ENCODE results near the gene MBTPS1. TPM values are rescaled to one million over a fixed set of nuclear protein-coding genes. Genes with fewer than 3 reads are reported as not detected.

MBTPS1 gene
- total RNA-seq, 1 donor from 2014 or later: 63.4 TPM

DNA sequence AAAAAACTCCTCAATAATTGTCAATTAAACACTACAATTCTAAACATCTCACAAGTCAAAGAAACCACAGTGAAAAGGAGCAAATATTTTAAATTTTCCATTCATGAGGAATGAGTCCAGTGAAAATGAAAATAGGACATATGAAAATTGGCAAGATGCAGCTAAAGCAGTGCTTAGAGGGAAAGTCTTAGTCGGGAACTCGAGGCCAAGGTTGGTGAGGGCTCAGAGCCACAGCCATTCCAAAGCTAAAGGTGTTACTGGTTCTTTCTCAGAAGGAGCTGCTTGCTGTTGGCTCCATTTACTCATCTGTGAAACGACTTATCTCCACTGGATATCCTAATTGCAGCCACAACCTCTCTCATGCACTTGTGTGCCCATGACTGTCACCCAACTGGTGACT, 80.6 kb downstream of the MBTPS1 start:
- Histone ChIP-seq H3K4me3 (ENCODE audit: low read depth, low read length) (no peak overlapping the region), H3K36me3 (ENCODE audit: control insufficient read depth, insufficient read depth, low read length) (no peaks in the 10 kb centered on the region), H3K27me3 (ENCODE audit: control insufficient read depth, insufficient read depth, low read length) (peaks cover 2% of the 10 kb centered on the region)
- TF ChIP-seq, protein P1, sequence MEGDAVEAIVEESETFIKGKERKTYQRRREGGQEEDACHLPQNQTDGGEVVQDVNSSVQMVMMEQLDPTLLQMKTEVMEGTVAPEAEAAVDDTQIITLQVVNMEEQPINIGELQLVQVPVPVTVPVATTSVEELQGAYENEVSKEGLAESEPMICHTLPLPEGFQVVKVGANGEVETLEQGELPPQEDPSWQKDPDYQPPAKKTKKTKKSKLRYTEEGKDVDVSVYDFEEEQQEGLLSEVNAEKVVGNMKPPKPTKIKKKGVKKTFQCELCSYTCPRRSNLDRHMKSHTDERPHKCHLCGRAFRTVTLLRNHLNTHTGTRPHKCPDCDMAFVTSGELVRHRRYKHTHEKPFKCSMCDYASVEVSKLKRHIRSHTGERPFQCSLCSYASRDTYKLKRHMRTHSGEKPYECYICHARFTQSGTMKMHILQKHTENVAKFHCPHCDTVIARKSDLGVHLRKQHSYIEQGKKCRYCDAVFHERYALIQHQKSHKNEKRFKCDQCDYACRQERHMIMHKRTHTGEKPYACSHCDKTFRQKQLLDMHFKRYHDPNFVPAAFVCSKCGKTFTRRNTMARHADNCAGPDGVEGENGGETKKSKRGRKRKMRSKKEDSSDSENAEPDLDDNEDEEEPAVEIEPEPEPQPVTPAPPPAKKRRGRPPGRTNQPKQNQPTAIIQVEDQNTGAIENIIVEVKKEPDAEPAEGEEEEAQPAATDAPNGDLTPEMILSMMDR (IDR thresholded peaks at IDR 0.05; ENCODE audit: insufficient read depth, low read length, severe bottlenecking): no peak
- DNase-seq (ENCODE audit: low read depth): no peak
- peak; percentile 85 for FAIRE-seq

DNA sequence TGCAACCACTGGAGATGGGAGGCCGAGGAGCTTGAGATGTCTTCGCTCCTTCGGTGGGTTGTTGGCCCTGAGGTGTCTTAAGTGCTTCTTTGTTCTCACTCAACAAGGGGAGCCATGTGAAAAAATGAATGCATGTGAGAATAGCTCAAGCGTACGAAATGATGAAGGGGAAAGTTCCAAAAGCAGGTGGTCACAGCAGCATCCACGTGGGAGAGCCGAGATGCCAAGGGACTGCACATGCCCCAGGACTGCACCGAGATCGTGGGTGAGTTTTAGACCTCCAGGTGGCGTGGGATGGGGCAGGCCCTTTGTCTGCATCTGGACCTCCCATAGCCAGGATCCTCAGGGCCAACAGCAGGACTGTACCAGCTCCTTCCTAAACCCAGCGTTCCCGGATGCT, 82.2 kb downstream of the MBTPS1 start:
- Histone ChIP-seq H3K27me3 (ENCODE audit: control insufficient read depth, insufficient read depth, low read length) (peaks cover 4% of the 10 kb centered on the region), H3K4me3 (ENCODE audit: low read depth, low read length) (no peak overlapping the region), H3K36me3 (ENCODE audit: control insufficient read depth, insufficient read depth, low read length) (no peaks in the 10 kb centered on the region)
- TF ChIP-seq, protein P1 (IDR thresholded peaks at IDR 0.05; ENCODE audit: insufficient read depth, low read length, severe bottlenecking): no peak
- FAIRE-seq (peak; percentile 70), DNase-seq (ENCODE audit: low read depth) (no peak)

DNA sequence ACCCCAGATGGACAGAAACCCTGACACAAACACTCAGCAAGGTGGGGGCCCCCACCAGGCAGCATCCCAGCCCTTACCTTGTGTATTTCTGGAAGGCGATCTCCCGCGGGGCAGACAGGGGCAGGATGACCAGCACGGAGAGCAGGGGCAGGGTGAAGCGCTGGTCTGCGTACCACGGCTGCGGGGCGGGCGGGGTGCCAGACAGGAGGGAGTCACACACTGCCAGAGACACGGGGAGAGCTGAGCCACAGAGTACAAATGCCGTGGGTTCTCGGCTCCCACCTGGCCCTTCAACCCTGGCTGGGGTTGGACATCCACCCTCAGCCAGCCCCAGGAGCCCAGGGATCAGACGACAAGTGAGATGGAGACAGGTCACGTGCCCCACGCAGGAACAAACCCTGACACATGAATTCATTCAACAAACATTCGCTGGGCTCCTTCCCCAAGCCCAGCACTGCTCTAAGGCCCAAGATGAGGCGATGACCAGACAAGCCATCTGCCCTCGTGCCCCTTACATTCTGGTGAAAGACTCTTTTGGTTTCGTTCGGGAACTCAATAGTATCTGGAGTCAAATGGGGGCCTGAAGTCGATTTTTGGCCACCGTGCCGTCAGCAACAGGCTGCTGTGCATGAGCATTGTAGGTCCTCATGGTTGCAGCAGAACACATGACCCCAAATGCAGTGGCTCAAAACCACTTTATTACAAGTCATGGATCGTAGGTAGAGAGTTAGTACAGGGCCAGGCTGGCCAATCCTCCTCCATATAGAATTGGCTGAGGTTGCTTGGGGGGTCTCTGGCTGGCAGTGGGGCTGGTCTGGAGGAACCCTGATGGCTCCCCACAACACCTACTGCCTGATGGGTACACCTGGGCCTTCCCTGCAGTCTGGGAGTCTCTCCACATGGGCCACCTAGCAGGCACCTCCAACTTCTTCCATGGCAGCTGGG, 83.2 kb downstream of the MBTPS1 start:
- FAIRE-seq: no peak

GRCh38 chr16:84032458-84033178, 84.1 kb downstream of the MBTPS1 start:
- Histone ChIP-seq H3K36me3 (ENCODE audit: control insufficient read depth, insufficient read depth, low read length) (no peaks in the 10 kb centered on the region), H3K4me3 (ENCODE audit: low read depth, low read length) (no peak overlapping the region), H3K27me3 (ENCODE audit: control insufficient read depth, insufficient read depth, low read length) (peaks cover 4% of the 10 kb centered on the region)
- FAIRE-seq: no peak
- TF ChIP-seq, protein P1 (IDR thresholded peaks at IDR 0.05; ENCODE audit: insufficient read depth, low read length, severe bottlenecking): no peak
- no peak for DNase-seq (ENCODE audit: low read depth)

More for the DNA sequence above, 83.2 kb downstream of the MBTPS1 start:
- H3K36me3 ChIP-seq (ENCODE audit: control insufficient read depth, insufficient read depth, low read length): no peaks in the 10 kb centered on the region
- TF ChIP-seq, protein P1 (IDR thresholded peaks at IDR 0.05; ENCODE audit: insufficient read depth, low read length, severe bottlenecking): no peak
- peaks cover 4% of the 10 kb centered on the region for H3K27me3 ChIP-seq (ENCODE audit: control insufficient read depth, insufficient read depth, low read length)
- no peak overlapping the region for H3K4me3 ChIP-seq (ENCODE audit: low read depth, low read length)
- DNase-seq (ENCODE audit: low read depth): no peak

- Histone ChIP-seq H3K27me3 (ENCODE audit: control insufficient read depth, insufficient read depth, low read length) (peaks cover 4% of the 10 kb centered on the region), H3K4me3 (ENCODE audit: low read depth, low read length) (no peak overlapping the region), H3K36me3 (ENCODE audit: control insufficient read depth, insufficient read depth, low read length) (no peaks in the 10 kb centered on the region)
- no peak for FAIRE-seq
- TF ChIP-seq, protein P1 (IDR thresholded peaks at IDR 0.05; ENCODE audit: insufficient read depth, low read length, severe bottlenecking): no peak
- no peak for DNase-seq (ENCODE audit: low read depth)
Observed at GRCh38 chr16:84031556-84031955, 85.2 kb downstream of the MBTPS1 start.

All from bronchial epithelial cell (primary cell).